PC-3 (cell line): ENCODE data around the gene SCD5. TPM values are rescaled to one million over a fixed set of nuclear protein-coding genes. Genes with fewer than 3 reads are reported as not detected.

Source experiments
- ATAC-seq: fragments of 200-7000 bp; cut with Tn5 transposase; 2 replicates; pipeline ENCODE4 v1.9.1; 2020; ENCODE audit warnings: mild to moderate bottlenecking, moderate library complexity
- BruUV-seq: library from RNA; stranded (reverse); fragments of 400-500 nt; replicated peaks from 2 replicates; lab custom pipeline; 2021; lab: Mats Ljungman, UMichigan
- CTCF ChIA-PET: fragments of 300-600 bp; sonication (Branson Sonifier 250); formaldehyde crosslinking; loops from one replicate; lab custom pipeline; 2022; ENCODE audit warnings: antibody characterized with exemption; lab: Charles Lee
- POLR2A ChIA-PET: fragments of 300-600 bp; sonication (Branson Sonifier 250); formaldehyde crosslinking; loops from one replicate; lab custom pipeline; 2022; ENCODE audit warnings: antibody characterized with exemption; ENCODE audit not compliant: unreplicated experiment; lab: Charles Lee
- DNase-seq: peaks from one replicate; pipeline ENCODE4 v3.0.0-alpha.2; 2015
- H2AFZ ChIP-seq: fragments of 300-600 bp; sonication (generic); 2 replicates; pipeline ENCODE4 v1.6.0; 2016; ENCODE audit warnings: antibody characterized with exemption, low read length
- H3F3A ChIP-seq: fragments of 300-600 bp; sonication (generic); one replicate; pipeline ENCODE4 v1.6.0; 2017; ENCODE audit warnings: antibody characterized with exemption, low read length, control low read depth, mild to moderate bottlenecking; ENCODE audit not compliant: unreplicated experiment
- H3K27ac ChIP-seq: fragments of 300-600 bp; sonication (generic); 2 replicates; pipeline ENCODE4 v1.5.1; 2016; ENCODE audit warnings: mild to moderate bottlenecking, low read length
- H3K27me3 ChIP-seq: fragments of 300-600 bp; sonication (generic); 2 replicates; pipeline ENCODE4 v1.6.1; 2016; ENCODE audit warnings: low read length, mixed read lengths
- H3K36me3 ChIP-seq: fragments of 300-600 bp; sonication (generic); 2 replicates; pipeline ENCODE4 v1.6.1; 2016; ENCODE audit warnings: low read depth, mixed run types, low read length, mixed read lengths
- H3K4me1 ChIP-seq: fragments of 300-600 bp; sonication (generic); 2 replicates; pipeline ENCODE4 v1.5.1; 2016; ENCODE audit warnings: low read length; ENCODE audit not compliant: insufficient read depth
- H3K4me2 ChIP-seq: fragments of 300-600 bp; sonication (generic); 2 replicates; pipeline ENCODE4 v1.6.0; 2016; ENCODE audit warnings: low read length
- H3K4me3 ChIP-seq: fragments of 300-600 bp; sonication (generic); 2 replicates; pipeline ENCODE4 v1.5.1; 2016; ENCODE audit warnings: mild to moderate bottlenecking, low read length, mixed read lengths
- H3K79me2 ChIP-seq: fragments of 300-600 bp; sonication (generic); 2 replicates; pipeline ENCODE4 v1.6.1; 2017; ENCODE audit warnings: low read length, mixed read lengths
- H3K9ac ChIP-seq: fragments of 300-600 bp; sonication (generic); 2 replicates; pipeline ENCODE4 v1.6.0; 2016; ENCODE audit warnings: mild to moderate bottlenecking, low read length
- H3K9me2 ChIP-seq: fragments of 300-600 bp; sonication (generic); replicated peaks from 2 replicates; pipeline ENCODE4 v1.6.1; 2016; ENCODE audit warnings: mixed run types, low read length, mixed read lengths
- H3K9me3 ChIP-seq: fragments of 300-600 bp; sonication (generic); 2 replicates; pipeline ENCODE4 v1.6.1; 2016; ENCODE audit warnings: low read length, mixed read lengths
- H4K20me1 ChIP-seq: fragments of 300-600 bp; sonication (generic); 2 replicates; pipeline ENCODE4 v1.6.1; 2016; ENCODE audit warnings: low read length, mixed read lengths
- EZH2 ChIP-seq: fragments of 300-600 bp; sonication (generic); IDR thresholded peaks from one replicate; pipeline ENCODE4 v1.6.1; 2017; ENCODE audit warnings: antibody characterized with exemption, mild to moderate bottlenecking, low read length; ENCODE audit not compliant: unreplicated experiment
- EZH2phosphoT487 ChIP-seq: fragments of 300-600 bp; sonication (generic); IDR thresholded peaks from 2 replicates; pipeline ENCODE4 v1.6.1; 2018; ENCODE audit warnings: mild to moderate bottlenecking, antibody characterized with exemption, low read length, borderline replicate concordance
- intact Hi-C: fragments of 100-400 bp; cut with micrococcal nuclease; formaldehyde crosslinking; loops from 2 replicates; pipeline ENCODE4 v1.9.0; 2023
- total RNA-seq: library from RNA; depleted of rRNA; stranded (reverse); fragments of >200 nt; gene quantifications from 2 replicates; pipeline ENCODE4 v1.2.3, GENCODE V29; 2014
- TF ChIP-seq, protein P1 (sequence below): fragments of 300-600 bp; sonication (generic); conservative IDR thresholded peaks from 2 replicates; pipeline ENCODE4 v1.5.1; 2017; ENCODE audit warnings: antibody characterized with exemption, low read depth, mild to moderate bottlenecking, low read length

The SCD5 gene
- total RNA-seq, 1 experiment from 2014 or later, result 3.8 TPM

DNA sequence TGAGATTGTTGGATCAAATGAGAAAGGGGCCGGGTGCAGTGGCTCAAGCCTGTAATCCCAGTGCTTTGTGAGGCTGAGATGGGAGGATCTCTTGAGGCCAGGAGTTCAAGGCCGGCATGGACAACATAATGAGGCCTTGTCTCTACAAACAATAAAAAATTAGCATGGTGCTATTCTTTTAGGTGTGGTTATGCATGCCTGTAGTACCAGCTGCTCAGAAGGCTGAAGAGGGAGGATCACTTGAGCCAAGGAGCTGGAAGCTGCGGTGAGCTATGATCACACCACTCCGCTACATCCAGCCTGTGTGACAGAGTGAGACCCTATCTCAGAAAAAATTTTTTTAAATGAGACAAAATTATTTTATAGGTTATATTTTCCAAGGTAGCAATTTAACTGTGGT lies 187.1 kb downstream of the SCD5 start:
- ChIA-PET CTCF (no interaction called here), POLR2A (no interaction called here)
- no TSS peak for BruUV-seq
- Histone ChIP-seq H3K9me2 (no peaks in the 10 kb centered on the region), H3K36me3 (no peaks in the 10 kb centered on the region), H4K20me1 (no peaks in the 10 kb centered on the region), H3K9ac (no peak overlapping the region), H3K9me3 (no peaks in the 10 kb centered on the region), H3K4me2 (no peak overlapping the region), H3K27me3 (peaks cover 6% of the 10 kb centered on the region; the same call in 1 of the 2 replicates), H3K4me3 (no peak overlapping the region), H3K27ac (no peak overlapping the region), H3K79me2 (no peaks in the 10 kb centered on the region), H2AFZ (no peak overlapping the region), H3F3A (no peaks in the 10 kb centered on the region), H3K4me1 (no peaks in the 10 kb centered on the region)
- DNase-seq (no peak), ATAC-seq (no peak)
- TF ChIP-seq EZH2phosphoT487, result no peak
- TF ChIP-seq, protein P1, sequence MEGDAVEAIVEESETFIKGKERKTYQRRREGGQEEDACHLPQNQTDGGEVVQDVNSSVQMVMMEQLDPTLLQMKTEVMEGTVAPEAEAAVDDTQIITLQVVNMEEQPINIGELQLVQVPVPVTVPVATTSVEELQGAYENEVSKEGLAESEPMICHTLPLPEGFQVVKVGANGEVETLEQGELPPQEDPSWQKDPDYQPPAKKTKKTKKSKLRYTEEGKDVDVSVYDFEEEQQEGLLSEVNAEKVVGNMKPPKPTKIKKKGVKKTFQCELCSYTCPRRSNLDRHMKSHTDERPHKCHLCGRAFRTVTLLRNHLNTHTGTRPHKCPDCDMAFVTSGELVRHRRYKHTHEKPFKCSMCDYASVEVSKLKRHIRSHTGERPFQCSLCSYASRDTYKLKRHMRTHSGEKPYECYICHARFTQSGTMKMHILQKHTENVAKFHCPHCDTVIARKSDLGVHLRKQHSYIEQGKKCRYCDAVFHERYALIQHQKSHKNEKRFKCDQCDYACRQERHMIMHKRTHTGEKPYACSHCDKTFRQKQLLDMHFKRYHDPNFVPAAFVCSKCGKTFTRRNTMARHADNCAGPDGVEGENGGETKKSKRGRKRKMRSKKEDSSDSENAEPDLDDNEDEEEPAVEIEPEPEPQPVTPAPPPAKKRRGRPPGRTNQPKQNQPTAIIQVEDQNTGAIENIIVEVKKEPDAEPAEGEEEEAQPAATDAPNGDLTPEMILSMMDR, result no peak
- no peak for TF ChIP-seq EZH2
- intact Hi-C loops, result no loop called here

DNA sequence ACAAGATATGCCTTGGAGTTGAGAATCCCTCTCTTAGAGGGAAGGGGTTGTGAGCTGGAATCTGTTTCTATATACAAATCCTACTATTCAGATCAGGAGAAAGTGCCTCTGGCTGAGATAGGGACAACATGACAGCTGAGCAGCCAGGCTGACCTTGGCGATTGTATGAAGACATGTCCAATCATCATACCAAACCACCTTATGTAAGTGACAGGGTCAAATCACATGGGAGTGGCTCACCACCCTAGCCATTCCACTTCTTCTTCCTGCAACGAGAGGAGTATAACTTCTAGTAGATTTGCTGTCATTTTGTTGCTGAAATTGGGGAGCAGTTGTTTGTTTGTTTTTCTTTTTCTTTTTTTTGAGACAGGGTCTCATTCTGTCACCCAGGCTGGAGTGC lies 188.6 kb downstream of the SCD5 start:
- intact Hi-C loops, result no loop called here
- Histone ChIP-seq H2AFZ (no peak overlapping the region), H3K36me3 (no peaks in the 10 kb centered on the region), H3K9me3 (no peaks in the 10 kb centered on the region), H4K20me1 (no peaks in the 10 kb centered on the region), H3K4me3 (no peak overlapping the region), H3K9me2 (no peaks in the 10 kb centered on the region), H3F3A (no peaks in the 10 kb centered on the region), H3K4me1 (no peaks in the 10 kb centered on the region), H3K27me3 (peaks cover 6% of the 10 kb centered on the region; the same call in 1 of the 2 replicates), H3K27ac (no peak overlapping the region), H3K9ac (no peak overlapping the region), H3K79me2 (no peaks in the 10 kb centered on the region), H3K4me2 (no peak overlapping the region)
- no peak for DNase-seq
- POLR2A ChIA-PET, result no interaction called here
- no TSS peak for BruUV-seq
- TF ChIP-seq EZH2 (no peak), EZH2phosphoT487 (no peak)
- TF ChIP-seq, protein P1, result no peak
- ATAC-seq, result no peak
- CTCF ChIA-PET, result no interaction called here

DNA sequence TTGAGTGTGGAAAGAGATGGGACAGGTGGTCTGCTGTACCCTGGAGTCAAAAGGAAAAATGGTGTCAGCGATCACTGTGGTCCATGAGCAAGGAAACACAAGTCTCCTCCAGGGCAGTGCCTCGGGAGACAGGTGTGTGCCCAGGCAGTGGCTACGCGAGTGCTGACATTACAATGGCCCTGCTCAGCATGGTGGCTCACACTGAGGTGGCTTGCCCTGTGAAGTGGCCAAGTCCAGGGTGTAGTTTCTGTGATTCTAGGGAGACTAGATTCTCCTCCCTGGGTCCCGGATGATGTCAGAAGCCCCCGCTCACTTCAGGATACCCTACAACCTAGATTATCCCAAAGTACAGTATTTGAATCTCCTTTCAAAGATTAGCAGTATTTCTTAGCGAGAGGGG lies 192.0 kb downstream of the SCD5 start:
- POLR2A ChIA-PET, result no interaction called here
- ATAC-seq (no peak), DNase-seq (no peak)
- CTCF ChIA-PET, result no interaction called here
- H3K9me2 ChIP-seq, result no peaks in the 10 kb centered on the region
- H3K36me3 ChIP-seq, result no peaks in the 10 kb centered on the region
- TF ChIP-seq, protein P1, result no peak
- TF ChIP-seq EZH2phosphoT487, result no peak
- no peak for TF ChIP-seq EZH2
- no peak overlapping the region for H3K4me3 ChIP-seq
- H3K79me2 ChIP-seq, result no peaks in the 10 kb centered on the region
- no peak overlapping the region for H3K4me2 ChIP-seq
- H3K27me3 ChIP-seq, result peaks cover 15% of the 10 kb centered on the region
- no peaks in the 10 kb centered on the region for H4K20me1 ChIP-seq
- H3K9me3 ChIP-seq, result no peaks in the 10 kb centered on the region
- intact Hi-C loops, result no loop called here
- H3F3A ChIP-seq, result no peaks in the 10 kb centered on the region
- H3K27ac ChIP-seq, result no peak overlapping the region
- no TSS peak for BruUV-seq
- H3K9ac ChIP-seq, result no peak overlapping the region
- no peaks in the 10 kb centered on the region for H3K4me1 ChIP-seq
- no peak overlapping the region for H2AFZ ChIP-seq
